CD4-positive, alpha-beta T cell treated with Interleukin-4 for 1 hour (primary cell): ENCODE measurements around the gene DAGLA.

Source experiments
- DNase-seq, 2 donors: peaks; one replicate each; pipeline ENCODE4 v3.0.0-alpha.2; 2020 to 2022

Gene DAGLA

DNA sequence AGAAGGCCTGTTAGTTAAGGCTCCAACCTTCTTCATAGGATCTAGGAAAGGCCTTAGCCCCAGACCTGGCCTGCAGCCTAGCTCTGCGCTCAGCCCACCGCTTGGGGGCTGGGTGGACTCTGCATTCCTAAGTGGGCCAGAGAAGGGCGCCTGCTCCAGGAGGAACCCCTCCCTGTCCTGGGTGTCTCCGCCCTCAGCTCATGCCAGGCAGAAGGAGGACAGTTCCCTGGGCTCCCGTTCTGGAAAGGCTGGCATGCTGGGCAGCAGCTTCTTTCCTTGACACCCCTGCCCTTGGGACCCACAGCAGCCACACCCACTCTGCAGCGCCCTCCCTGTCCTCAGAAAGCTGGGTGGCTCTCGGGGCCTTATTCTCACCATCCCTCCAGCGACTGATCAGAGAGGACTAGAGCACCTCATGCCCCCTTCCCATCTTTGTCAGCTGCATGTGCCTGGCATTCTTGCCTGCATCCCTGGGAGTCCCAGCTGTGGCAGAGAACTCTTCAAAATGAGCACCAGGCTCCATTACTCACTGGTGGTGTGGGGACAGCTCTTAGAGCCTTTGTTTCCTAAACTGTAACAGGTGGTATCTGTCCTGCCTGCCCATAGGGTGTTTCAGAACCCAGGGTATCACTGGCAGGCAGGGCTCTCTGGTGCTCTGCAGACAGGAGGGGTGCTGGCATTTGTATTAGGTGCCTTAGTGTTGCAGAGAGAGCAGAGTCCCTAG lies 51.9 kb downstream of the DAGLA start:
- no peak for DNase-seq

GRCh38 chr11:61732705-61733104 lies 52.5 kb downstream of the DAGLA start:
- no peak for DNase-seq

GRCh38 chr11:61733120-61733978 lies 53.2 kb downstream of the DAGLA start:
- DNase-seq: peak; percentile 86 to 87

GRCh38 chr11:61734767-61735166 lies 54.6 kb downstream of the DAGLA start:
- DNase-seq: no peak

GRCh38 chr11:61735391-61735790 lies 55.2 kb downstream of the DAGLA start:
- DNase-seq: no peak

GRCh38 chr11:61736310-61736709 lies 56.1 kb downstream of the DAGLA start:
- DNase-seq: no peak

- no peak for DNase-seq
These were observed 56.9 kb downstream of the DAGLA start for GRCh38 chr11:61737131-61737530.

GRCh38 chr11:61737636-61738386 lies 57.6 kb downstream of the DAGLA start:
- no peak for DNase-seq

- no peak for DNase-seq
These were observed 58.6 kb downstream of the DAGLA start for GRCh38 chr11:61738776-61739175.

- DNase-seq: no peak
These were observed 59.2 kb downstream of the DAGLA start for GRCh38 chr11:61739413-61739812.

DNA sequence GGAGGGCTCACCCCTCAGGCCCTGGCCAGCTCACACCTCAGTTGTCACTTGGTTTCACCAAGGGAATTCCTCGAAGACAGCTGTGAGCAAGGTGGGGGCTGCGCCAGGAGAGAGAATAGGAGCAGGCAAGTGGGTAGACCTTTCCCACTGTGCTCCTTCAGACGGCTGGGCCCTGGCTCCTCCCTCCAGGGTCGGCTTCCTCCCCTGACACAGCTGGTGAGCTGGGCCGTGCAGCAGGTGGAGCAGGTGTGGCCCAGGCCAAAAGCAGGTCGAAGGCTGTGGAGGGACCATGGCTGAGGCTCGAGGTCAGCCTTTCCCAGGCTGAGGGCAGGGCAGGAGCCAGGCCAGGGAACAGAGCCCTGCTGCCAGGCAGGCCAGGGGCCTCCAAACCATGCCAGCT lies 59.8 kb downstream of the DAGLA start:
- no peak for DNase-seq

- peak in 1 of 2 donors; percentile 20 for DNase-seq
These were observed 62.2 kb downstream of the DAGLA start for GRCh38 chr11:61742391-61742790.

- DNase-seq: no peak
These were observed 63.4 kb downstream of the DAGLA start for GRCh38 chr11:61743486-61744095.

GRCh38 chr11:61744181-61744580 lies 64.0 kb downstream of the DAGLA start:
- DNase-seq: no peak

- no peak for DNase-seq
These were observed 64.5 kb downstream of the DAGLA start for GRCh38 chr11:61744609-61745156.

DNA sequence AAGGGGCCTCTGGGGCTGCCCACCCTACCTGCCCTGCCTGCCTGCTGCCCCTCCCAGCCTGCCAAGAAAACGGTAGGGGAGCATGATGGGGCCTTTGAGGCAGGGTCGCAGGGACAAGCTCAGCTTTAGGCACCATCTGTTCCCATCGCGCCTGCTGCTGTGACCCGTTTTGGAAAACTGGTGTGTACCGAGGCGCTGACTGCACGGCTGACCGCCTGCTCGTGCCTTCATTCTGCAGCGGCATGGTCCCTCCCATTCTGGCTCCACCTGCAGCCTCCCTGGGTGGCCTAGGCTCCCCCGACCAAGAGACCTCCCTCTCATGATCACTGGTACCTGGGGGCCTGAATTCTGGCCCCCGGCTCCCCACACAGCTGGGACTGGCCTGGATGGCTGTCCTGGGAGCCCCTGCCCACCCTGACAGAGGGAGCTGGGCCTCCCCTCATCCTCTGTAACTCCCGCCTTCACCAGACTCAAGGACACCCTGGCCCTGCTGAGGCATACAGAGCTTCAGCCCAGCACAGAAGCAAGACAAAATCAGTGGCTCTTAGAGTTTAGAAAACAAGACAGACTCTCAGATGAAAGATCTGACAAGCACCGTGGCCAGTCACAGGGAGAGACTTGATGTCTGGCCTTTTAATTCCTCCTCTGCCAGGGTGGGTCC lies 65.7 kb downstream of the DAGLA start:
- DNase-seq: no peak

GRCh38 chr11:61746442-61747191 lies 66.4 kb downstream of the DAGLA start:
- DNase-seq: no peak

DNA sequence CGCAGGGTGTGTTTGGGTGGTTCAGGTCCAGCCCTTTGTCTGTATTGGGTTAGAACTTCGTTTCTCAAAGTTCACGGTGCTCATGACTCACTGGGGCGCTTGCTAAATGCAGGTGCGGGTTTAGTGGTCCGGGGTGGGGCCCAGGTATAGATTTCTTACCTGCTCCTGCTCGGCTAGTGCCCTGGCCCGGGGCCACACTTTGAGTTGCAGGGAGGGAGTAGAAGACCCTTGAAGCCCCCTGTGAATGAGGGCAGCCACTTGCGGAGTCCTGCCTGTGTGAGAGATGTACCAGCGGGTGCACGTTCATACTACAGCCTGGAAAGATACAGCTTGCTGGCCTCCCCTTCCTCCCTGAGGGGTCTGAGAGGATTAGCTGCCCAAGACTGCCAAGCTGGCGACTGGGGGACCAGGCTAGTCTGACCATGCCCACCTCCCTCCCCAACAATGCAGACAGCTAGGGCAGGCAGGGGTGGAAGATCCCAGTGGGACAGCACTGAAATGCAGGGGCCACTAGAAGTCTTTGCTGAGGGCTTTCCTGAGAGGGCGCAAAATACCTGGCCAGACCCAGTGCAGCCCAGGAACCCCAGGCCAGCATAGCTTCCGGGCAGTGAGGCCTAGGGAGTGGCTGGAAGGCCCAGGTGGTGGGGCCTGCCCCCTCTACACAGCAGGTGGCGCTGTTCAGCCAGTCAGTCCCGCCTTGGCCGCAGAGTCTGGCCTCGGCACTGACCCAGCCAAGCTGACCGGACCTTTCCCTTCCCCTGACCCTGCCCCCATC lies 67.2 kb downstream of the DAGLA start:
- DNase-seq: peak; percentile 27 to 35

GRCh38 chr11:61747967-61748285 lies 67.7 kb downstream of the DAGLA start:
- no peak for DNase-seq

- no peak for DNase-seq
These were observed 69.5 kb downstream of the DAGLA start for GRCh38 chr11:61749591-61750217.
